Measurements from ENCODE around the gene LRCH1.
A peak's percentile ranks its signal among the peaks of the same experiment; 100 is the strongest.

LRCH1 gene

GRCh38 chr13:46595136-46595884 is 42.3 kb downstream of the LRCH1 start:
- ATAC-seq, result no peak

GRCh38 chr13:46595885-46596275 is 42.9 kb downstream of the LRCH1 start:
- no peak for ATAC-seq

DNA sequence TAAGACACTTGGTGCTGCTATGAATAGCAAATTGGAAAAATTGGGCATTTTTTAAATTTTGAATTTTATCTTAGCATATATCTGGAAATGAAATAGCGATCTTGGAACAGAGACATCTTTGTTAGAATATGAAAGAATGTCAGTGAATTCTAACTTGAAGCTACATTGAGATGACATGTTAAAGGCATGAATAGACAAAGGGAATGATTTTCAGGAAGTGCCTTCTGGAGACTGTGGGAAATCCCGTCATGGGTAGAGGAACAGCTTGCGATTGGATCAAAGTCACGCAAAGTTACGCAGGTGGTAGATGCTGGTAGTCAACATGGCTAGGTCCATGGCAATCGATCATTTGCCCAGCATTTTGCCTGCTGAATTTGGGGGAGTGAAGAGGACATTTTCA is 43.5 kb downstream of the LRCH1 start:
- ATAC-seq, result no peak

GRCh38 chr13:46598140-46598819 is 45.3 kb downstream of the LRCH1 start:
- no peak for ATAC-seq

DNA sequence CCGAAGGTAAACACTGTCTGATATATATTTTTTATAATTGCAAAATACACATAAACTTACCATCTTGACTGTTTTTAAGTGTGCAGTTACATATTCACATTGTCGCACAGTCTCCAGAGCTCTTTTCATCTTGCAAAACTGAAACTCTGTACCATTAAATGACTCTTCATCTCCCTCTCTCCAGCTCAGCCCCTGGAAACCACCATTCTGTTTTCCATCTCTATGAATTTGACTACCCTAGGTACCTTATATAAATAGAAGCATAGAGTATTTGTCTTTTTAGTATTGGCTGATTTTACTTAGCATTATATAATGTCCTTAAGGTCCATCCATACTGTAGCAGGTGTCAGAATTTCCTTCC is 45.8 kb downstream of the LRCH1 start:
- ATAC-seq, result peak; percentile 58 to 76

DNA sequence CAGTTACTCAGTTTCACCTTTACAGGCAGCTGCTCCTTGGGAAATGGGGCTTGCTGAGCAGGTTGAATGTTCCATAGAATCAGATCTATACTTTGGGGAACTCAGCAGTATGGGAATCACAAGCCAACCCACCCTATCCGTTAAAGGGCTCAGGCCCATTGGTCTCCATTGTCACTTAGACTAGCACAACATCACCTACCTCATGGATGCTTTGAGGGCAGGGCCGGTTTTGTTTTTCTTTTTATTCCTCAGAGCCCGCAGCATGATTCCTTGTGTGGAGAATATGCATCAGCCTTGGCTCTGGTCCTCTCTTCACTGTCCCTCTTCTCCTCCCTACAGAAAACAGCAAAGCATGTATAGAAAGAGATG is 48.0 kb downstream of the LRCH1 start:
- no peak for ATAC-seq

DNA sequence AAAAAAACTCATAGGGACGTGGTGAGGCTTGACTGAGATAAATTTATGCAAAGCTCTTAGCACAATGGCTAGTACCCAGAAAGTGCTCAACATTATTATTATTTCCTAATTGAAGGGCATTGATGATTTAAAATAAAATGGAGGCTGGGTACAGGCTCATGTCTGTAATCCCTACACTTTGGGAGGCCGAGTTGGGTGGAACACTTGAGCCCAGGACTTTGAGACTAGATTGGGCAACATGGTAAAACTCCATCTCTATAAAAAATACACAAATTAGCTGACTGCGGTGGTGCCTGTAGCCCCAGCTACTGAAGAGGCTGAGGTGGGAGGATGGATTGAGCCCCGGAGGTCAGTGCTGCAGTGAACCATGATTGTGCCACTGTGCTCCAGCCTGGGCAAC is 49.6 kb downstream of the LRCH1 start:
- ATAC-seq, result no peak

DNA sequence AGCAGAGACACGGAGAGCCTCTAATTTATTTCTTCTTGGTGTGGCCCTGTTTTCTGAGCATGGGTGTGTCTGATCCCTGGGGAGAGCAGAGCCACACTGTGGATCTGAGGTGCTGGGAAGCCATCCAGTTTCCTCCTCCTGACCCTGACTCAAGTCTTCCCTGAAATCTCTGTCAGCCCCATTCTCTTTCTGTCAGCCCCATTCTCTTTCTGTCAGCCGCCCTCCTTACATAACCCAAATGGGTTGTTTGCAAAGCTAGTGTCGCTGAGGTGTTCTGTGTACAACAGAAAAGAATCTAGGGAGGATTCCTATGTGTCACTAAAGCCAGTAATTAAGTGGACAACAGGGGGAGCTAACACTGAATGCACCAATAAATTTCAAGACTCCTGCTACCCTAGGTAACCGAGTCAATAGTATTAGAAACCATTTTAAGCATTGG is 50.2 kb downstream of the LRCH1 start:
- no peak for ATAC-seq

DNA sequence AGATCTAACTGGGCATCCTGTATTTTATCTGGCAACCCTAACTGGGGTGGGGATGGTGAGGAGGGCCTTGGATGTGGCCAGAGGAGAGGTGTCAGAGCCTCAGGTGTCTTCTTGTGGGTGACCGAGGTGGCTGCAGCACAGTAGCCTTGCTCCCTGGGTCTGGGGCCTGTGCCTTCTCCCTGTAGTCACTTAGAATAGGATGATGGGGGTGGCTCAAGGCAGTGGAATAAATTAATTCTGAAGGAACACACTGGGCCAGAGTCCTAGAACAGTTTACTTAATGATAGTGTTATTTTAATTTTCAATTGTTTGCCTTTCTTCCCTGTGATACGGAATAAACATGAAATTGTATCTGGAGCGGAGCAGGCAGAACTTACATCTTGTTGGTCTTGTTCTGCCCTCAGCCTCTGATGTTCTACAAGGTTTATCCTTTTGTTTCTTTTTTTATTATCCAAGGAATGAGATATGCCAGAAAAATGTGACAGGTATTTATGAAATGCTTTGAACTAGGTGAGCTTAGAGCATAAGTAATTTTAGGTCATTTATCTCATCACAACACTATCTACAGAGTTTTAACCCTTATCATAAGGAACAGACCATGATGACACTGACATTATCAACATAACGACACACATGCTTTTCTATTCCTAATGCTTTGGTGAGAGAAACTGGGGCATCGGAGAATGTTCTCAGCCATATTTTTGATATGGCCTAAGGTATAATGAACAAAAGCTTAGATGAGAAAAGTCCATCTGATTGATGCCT is 51.4 kb downstream of the LRCH1 start:
- ATAC-seq, result no peak

DNA sequence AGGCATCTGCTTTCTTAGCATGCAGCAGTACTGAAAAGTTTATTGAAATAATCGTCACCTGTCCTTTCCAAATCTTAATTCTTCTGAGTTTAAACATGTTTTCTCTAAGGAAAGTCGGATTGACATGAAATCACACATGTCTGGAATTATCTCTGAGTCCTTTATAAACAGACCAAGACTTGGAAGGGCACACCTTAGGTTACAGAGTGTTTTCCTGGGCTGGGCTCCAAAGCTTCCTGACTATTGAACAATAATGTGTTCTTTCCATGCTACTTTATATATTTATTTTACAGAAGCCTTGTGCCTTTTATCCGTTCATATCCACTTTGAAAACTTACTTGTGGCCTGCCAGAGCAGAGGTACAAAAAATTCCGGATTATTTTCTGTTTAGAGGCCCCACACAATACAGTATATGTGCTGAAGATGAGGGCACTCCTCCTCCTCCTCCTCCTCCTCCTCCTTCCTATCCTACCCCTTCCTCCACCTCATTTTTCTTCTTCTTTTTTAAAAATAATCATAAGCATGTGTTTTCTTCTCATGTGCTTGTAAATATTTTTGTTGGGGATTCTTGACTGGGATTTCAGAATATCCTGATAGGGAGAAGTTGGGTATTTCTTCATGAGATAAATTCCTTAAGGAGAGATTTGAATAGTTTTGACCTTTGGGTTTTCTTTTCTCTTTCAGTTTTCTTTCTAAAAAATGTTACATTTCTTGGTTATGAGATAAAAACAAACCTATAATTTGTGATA is 52.3 kb downstream of the LRCH1 start:
- ATAC-seq, result no peak

GRCh38 chr13:46605825-46606554 is 53.0 kb downstream of the LRCH1 start:
- ATAC-seq, result peak; percentile 52 to 60

DNA sequence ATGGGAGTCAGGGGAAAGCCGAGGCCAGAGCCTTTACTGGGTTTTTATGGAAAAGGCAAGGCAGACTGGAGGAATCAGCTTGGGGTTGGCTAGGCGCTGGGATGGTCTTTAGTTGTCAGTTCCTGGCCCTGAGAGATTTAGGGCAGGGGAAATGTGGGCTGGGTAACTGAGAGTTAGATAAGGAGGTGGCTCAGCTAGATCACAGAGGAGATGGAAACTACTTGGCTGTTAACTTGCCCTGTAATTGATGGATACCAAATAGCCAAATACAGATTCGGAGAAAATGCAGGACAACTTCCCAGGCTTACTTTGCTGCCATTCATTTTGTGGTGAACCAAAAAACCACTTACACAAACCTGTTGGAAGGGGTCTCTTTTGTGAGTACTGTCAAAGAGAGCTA is 54.0 kb downstream of the LRCH1 start:
- no peak for ATAC-seq

DNA sequence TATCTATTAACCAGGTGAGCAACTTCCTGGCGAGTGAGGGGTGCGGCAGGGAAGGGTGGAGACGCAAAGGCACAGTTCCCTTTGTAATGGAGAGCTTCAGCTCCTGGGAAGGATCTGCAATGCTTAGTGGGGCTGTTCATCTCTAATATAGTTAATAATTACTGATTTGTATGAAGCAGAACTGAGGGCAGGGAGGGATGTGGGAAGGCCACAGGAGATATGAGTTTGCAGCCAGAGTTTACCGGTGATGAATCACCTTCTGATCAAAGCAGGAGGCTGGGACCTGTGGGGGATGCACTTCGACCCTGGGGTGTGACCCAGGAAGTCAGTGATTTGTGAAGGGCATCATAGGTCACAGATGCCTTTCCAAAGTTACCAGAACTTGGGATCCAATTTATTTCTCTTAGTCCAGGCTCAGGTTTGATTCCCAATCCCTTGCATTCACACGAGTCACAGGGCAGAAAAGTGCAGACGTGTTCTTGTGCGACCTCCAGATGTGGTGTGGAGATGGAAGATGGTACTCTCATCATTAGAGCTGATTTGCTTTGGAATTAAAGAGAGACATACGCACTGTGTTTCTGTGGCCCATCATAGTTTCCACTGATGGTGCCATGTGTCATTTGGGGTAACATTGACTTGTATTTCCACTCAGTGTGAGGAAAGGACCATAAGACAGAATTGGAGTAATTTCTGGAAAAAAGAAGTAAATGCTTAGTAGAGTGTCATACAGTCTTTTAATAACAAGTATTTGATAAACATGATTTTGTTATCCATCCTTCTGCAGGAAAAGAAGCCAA is 55.0 kb downstream of the LRCH1 start:
- peak; percentile 48 for ATAC-seq

GRCh38 chr13:46609052-46609451 is 56.1 kb downstream of the LRCH1 start:
- ATAC-seq, result no peak

DNA sequence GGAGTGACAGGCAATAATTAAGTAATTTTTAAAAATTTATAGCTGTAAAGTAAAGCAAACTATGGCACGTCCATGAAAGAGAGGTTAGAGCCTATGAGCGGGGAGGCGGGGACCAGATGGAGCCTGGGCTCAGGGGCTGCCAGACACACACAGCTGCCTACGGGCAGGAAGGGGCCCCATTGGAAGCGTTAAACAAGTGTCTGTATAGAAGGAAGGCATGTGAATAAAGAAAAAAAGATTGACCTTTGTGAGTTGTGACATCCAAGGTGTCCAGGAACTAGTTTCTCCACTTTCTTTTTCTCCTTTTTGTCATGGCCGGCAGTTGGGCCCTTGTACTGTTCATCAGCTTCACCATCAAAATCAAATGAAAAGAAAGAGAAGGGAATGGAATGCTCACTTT is 56.8 kb downstream of the LRCH1 start:
- ATAC-seq, result no peak

- no peak for ATAC-seq
Measured at GRCh38 chr13:46612267-46612666, 59.3 kb downstream of the LRCH1 start.

DNA sequence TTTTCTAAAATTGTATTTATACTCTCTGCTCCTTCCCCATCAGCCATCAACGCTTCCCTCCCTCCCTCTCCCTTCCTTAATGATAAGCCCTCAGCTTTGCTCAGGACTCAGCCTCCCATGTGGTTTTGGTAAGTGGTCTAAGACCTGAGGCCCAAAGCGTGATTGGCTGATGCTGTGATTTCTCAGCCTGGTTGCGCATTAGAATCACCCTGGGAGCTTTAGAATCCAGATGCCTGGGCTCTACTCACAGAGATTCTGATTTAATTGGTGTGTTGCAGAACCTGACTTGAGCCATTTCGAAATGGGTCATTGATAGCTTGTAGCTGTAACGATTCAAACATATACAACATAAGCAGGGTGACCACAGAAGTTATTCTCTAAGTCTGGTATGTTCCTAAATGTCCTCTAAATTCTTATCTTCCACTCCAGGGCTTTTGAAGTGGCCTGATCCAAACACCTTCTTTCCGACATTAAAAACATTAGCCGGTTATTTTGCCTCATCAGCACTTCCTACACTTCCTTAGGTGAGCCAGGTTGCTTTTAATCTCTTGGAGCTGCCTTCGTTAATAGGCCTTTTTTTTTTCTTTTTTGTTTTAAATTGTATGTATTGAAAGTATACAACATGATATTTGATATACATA is 60.6 kb downstream of the LRCH1 start:
- ATAC-seq, result no peak

DNA sequence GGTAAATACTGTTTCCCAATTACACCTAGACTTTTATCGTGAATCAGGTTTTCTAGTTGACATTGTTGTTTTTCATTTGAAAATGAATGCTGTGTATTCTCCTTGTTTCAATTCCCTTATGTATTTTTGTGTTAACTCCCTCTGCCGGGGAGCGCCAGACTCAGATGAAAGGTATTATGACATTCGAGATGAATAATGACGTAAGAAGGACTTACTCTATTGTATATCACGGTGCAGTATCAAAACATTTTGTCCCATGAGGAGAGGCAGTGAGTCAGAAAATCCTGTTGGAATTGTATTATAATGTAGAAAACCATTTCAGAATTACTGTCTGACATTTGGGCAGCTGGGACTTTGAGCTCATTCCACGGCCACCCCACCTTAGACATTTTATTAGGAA is 61.6 kb downstream of the LRCH1 start:
- no peak for ATAC-seq

- ATAC-seq, result no peak
Measured at GRCh38 chr13:46615888-46616531, 63.0 kb downstream of the LRCH1 start.

- ATAC-seq, result no peak
Measured at GRCh38 chr13:46617229-46617721, 64.3 kb downstream of the LRCH1 start.

All from activated CD4-positive, CD25-positive, alpha-beta regulatory T cell treated with anti-CD3 and anti-CD28 coated beads, Interleukin-2, amount 50 U/mL, for 24 hours (primary cell).